ENCODE results near the gene BPIFB4.

BPIFB4 gene

GRCh38 chr20:33034115-33034514, 45.3 kb upstream of the BPIFB4 start:
- ChIA-PET POLR2A (ENCODE audit: low non-redundant PET) (no interaction called here), CTCF (no interaction called here)
- TF ChIP-seq CTCF (conservative IDR thresholded peaks at IDR 0.05; ENCODE audit: low read depth) = no peak
- no peak for DNase-seq (ENCODE audit: low spot score)
- no peak overlapping the region for H3K27ac ChIP-seq

- TF ChIP-seq CTCF (conservative IDR thresholded peaks at IDR 0.05; ENCODE audit: low read depth) = no peak
- POLR2A ChIA-PET (ENCODE audit: low non-redundant PET) = no interaction called here
- H3K27ac ChIP-seq = no peak overlapping the region
- no peak for DNase-seq (ENCODE audit: low spot score)
- CTCF ChIA-PET = interaction anchor here (0.6 kb wide), 1 partner anchor 30 kb away, joined by 4 read pairs; no protein-coding TSS in a partner anchor
These were observed 44.4 kb upstream of the BPIFB4 start for GRCh38 chr20:33034901-33035492.

GRCh38 chr20:33037456-33037855, 42.0 kb upstream of the BPIFB4 start:
- POLR2A ChIA-PET (ENCODE audit: low non-redundant PET) = no interaction called here

GRCh38 chr20:33038243-33038642, 41.2 kb upstream of the BPIFB4 start:
- no peak for TF ChIP-seq CTCF (conservative IDR thresholded peaks at IDR 0.05; ENCODE audit: low read depth)
- CTCF ChIA-PET = no interaction called here
- H3K27ac ChIP-seq = no peak overlapping the region
- POLR2A ChIA-PET (ENCODE audit: low non-redundant PET) = no interaction called here
- DNase-seq (ENCODE audit: low spot score) = no peak

More at GRCh38 chr20:33037456-33037855, 42.0 kb upstream of the BPIFB4 start:
- DNase-seq (ENCODE audit: low spot score) = no peak
- no peak for TF ChIP-seq CTCF (conservative IDR thresholded peaks at IDR 0.05; ENCODE audit: low read depth)
- no peak overlapping the region for H3K27ac ChIP-seq
- CTCF ChIA-PET = interaction anchor here (0.6 kb wide), 1 partner anchor 59 kb away, joined by 3 read pairs; no protein-coding TSS in a partner anchor

- no peak for TF ChIP-seq CTCF (conservative IDR thresholded peaks at IDR 0.05; ENCODE audit: low read depth)
- ChIA-PET CTCF (no interaction called here), POLR2A (ENCODE audit: low non-redundant PET) (no interaction called here)
- H3K27ac ChIP-seq = no peak overlapping the region
- no peak for DNase-seq (ENCODE audit: low spot score)
These were observed 37.0 kb upstream of the BPIFB4 start for GRCh38 chr20:33042430-33042829.

- ChIA-PET CTCF (interaction anchor here (1.2 kb wide), 1 partner anchor 9 kb away, joined by 4 read pairs; no protein-coding TSS in a partner anchor), POLR2A (ENCODE audit: low non-redundant PET) (no interaction called here)
- no peak for TF ChIP-seq CTCF (conservative IDR thresholded peaks at IDR 0.05; ENCODE audit: low read depth)
- DNase-seq (ENCODE audit: low spot score) = no peak
- H3K27ac ChIP-seq = no peak overlapping the region
These were observed 36.3 kb upstream of the BPIFB4 start for GRCh38 chr20:33042983-33043730.

Measured in RWPE1 (cell line).